OCI-LY1 (cell line): Measurements from ENCODE around the gene SLC4A1AP.

Experiments used
- EZH2 ChIP-seq: fragments of 200-600 bp; sonication (generic), shearing (Covaris generic); IDR thresholded peaks from 2 replicates; pipeline ENCODE4 v1.8.0; 2017; ENCODE audit warnings: borderline replicate concordance, mixed run types, mild to moderate bottlenecking, antibody characterized with exemption, low read length, moderate library complexity, mixed read lengths
- TF ChIP-seq, protein P1 (sequence below): fragments of 200-600 bp; sonication (generic), shearing (Covaris generic); IDR thresholded peaks from 2 replicates; pipeline ENCODE4 v1.5.1; 2017; ENCODE audit warnings: mild to moderate bottlenecking, antibody characterized with exemption, low read length, moderate library complexity, mixed read lengths

DNA sequence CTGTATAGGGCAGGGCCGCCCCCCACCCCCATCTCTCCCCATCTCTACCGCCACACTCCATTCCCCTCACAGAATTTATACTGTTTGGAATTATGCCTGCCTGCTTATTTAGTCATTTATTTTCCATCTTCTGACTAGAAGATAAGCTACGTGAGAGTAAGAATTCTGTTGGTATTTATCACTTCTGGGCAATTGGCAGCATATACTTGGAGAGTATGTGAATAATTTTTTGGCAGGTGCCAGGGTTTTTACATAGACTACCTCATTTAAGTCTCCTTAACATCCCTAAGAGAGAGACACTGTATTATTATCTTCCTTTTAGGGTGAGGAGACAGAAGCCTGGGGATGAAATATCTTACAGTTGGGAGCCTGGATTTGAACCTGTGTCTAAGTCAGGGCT lies 45.0 kb downstream of the SLC4A1AP start:
- TF ChIP-seq, protein P1, sequence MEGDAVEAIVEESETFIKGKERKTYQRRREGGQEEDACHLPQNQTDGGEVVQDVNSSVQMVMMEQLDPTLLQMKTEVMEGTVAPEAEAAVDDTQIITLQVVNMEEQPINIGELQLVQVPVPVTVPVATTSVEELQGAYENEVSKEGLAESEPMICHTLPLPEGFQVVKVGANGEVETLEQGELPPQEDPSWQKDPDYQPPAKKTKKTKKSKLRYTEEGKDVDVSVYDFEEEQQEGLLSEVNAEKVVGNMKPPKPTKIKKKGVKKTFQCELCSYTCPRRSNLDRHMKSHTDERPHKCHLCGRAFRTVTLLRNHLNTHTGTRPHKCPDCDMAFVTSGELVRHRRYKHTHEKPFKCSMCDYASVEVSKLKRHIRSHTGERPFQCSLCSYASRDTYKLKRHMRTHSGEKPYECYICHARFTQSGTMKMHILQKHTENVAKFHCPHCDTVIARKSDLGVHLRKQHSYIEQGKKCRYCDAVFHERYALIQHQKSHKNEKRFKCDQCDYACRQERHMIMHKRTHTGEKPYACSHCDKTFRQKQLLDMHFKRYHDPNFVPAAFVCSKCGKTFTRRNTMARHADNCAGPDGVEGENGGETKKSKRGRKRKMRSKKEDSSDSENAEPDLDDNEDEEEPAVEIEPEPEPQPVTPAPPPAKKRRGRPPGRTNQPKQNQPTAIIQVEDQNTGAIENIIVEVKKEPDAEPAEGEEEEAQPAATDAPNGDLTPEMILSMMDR: no peak
- TF ChIP-seq EZH2: no peak
